Central memory CD4-positive, alpha-beta T cell (primary cell): Measurements from ENCODE around the gene SDSL.

Experiments used
- DNase-seq: peaks from one replicate; pipeline ENCODE4 v3.0.0; 2022

The SDSL gene

DNA sequence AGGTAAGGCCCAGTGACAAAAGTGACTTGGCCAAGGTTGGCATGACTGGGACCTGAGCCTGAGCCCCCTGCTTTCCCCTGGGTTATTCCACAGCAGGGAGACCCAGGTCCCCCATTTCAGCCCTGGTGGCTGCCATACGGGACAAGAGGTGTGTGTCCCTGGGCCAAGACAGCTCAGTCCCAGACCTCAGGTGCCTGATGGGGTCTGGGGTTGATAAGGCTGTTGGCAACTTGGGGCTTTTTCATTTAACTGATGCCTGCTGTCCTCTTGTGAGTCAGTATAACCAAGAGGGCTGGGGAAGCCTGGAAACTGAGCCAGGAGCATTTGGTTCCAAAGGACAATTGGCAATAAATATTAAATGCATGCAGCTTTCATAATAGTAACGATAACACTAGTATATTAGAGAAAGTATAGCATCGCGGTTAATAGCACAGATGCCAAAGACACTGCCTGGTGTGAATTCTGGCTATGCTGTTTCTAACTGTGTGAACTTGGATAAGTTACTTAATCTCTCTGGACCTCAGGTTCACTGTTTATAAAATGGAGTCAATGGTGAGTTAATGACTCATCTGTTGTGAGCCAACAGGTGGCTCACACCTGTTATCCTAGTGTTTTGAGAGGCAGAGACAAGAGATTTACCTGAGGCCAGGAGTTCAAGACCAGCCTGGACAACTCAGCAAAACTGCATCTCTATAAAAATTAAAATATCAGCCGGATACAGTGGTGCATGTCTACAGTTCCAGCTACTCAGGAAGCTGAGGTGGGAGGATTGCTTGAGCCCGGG is 898 bp downstream of the SDSL start:
- DNase-seq: no peak

DNA sequence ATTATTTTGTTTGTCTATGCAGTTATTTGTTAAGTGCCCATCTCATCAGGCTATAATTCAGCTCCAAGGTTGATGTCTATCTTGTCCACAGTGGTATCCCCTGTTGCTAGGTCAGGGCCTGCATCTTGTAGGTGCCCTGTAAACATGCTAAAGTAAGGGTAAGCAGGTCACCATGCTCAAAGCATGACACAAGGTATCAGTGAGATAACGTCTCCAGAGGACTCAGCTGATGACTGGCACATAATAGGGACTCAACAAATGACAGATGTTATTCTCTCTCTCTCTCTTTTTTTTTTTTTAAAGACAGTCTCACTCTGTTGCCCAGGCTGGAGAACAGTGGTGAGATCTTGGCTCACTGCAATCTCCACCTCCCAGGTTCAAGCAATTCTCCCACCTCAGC is 2.3 kb downstream of the SDSL start:
- DNase-seq: no peak

DNA sequence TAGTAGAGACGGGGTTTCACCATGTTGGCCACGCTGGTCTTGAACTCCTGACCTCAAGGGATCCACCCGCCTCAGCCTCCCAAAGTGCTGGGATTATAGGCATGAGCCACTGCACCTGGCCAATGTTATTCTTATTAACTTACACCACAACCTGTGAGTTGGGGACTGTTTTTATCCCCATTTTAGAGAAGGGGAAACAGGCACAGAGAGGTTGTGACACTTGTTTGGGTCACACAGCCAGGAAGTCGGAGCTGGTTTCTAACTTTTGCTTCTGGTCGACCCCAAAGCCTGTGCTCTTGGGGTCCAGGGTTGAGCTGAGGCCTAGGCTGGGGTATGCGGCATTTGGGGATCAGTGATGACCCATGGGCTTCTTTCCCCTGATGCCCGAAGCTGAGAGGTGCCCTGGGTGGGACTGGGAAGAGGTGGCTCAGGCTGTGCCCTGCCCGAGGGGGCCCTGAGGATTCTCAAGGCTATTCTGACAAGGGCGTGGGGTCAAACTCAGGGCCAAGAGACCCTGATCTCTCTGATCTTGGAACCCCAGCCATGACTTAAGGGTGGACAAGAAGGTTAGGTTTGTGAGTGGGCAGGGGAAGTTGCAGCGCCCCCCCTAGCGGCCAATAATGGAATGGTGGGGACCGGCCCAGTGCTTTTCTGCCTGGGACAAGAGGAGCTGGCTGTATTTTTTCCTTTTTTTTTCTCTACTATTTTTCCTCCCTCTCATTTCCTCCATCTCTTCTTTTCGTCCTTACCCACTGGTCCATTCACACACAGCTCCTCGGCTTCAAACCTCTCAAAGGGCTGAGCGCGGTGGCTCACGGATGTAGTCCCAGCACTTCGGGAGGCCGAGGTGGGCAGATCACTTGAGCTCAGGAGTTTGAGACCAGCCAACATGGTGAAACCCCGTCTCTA is 3.0 kb downstream of the SDSL start:
- peak; percentile 20 for DNase-seq

DNA sequence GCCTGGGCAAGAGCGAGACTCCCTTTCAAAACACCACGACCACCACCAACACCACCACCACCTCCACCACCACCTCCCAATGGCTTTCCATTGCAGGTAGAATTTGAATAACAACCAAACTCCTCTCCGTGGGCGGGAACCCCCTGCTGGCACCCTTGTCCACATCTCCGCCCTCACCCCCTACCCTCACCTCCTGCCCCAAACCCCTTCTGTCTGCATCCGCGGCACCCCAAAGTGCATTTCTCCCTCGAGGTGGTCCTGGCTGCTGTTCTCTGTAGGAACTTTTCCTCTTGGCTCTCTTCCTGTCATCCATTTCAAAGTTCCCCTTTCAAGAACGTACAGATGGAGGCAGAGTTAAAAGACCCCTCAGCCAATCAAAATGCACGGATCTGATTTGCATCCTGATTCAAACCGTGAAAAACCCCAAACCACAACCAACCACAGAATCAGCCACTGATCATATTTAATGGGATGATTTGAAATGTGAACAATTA is 3.8 kb downstream of the SDSL start:
- DNase-seq: no peak

DNA sequence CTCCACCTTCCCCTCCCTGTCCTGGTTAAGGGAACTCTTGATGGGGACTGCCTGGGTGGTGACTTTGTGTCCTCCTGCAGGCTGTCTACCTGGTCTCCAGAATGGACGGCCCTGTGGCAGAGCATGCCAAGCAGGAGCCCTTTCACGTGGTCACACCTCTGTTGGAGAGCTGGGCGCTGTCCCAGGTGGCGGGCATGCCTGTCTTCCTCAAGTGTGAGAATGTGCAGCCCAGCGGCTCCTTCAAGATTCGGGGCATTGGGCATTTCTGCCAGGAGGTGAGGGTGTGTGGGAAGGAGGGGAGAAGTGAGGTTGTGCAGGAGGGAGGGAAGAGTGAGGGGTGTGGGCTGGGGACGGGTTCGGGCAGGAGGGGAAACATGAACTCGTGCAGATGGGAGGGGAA is 5.7 kb downstream of the SDSL start:
- DNase-seq: no peak

DNA sequence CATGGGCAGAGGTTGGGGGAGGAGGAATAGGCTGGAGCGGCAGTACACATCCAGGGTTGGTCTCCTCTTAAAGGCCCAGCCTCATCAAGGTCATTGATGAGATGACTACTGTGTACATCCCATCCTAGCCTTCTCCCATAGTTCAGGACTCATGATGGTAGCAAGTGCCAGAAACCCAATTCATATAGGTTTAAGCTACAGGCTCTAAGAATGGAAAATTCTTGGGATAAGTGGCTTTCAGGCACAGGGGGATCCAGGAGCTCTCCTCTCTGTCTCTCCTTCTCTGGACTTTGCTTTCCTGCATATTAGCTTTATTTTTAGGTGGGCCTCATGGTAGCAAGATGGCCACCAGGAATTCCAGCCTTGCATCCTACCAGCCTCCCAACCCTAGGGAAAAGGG is 6.3 kb downstream of the SDSL start:
- no peak for DNase-seq

DNA sequence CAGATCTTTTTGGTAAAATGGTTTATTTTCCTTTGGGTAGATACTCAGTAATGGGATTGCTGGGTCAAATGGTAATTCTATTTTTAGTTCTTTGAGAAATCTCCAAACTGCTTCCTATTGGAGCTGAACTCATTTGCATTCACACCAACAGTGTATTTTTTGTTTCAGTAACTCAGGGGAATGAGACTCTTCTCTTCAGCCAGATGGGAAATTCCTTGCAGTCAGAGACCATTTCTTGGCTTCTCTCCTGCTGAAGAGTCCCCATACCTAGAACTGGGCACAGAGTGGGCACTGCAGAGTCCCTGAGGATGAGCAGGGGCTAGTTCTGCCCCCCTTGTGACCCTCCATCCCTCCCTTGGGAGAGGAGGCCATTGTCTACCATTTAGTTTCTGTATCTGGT is 10.8 kb downstream of the SDSL start:
- no peak for DNase-seq

DNA sequence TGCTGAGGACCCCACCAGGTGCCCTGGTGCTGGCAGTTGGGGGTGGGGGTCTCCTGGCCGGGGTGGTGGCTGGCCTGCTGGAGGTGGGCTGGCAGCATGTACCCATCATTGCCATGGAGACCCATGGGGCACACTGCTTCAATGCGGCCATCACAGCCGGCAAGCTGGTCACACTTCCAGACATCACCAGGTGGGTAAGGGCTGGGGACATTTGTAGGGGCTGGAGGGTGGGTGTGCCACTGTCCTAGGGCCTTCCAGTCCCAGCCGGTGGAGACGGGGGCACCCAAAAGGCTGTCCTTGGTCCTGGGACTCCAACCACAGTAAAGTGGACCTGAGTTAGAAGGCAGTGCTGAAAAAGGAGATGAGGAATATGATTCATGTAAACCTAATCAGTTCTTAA is 13.2 kb downstream of the SDSL start:
- no peak for DNase-seq

DNA sequence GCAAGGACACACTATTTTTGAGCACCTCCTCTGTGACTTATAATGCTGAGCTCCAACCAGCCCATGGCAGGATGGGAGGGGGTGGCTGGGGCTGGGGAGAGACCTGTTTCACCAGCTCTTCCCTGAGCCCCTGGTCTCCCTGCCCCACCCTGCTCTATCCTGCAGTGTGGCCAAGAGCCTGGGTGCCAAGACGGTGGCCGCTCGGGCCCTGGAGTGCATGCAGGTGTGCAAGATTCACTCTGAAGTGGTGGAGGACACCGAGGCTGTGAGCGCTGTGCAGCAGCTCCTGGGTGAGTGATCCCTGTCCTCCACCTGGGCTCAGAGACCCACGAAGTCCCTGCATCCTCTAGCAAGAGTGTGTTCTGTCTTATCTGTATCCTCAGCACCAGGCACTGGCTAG is 14.4 kb downstream of the SDSL start:
- DNase-seq: no peak

DNA sequence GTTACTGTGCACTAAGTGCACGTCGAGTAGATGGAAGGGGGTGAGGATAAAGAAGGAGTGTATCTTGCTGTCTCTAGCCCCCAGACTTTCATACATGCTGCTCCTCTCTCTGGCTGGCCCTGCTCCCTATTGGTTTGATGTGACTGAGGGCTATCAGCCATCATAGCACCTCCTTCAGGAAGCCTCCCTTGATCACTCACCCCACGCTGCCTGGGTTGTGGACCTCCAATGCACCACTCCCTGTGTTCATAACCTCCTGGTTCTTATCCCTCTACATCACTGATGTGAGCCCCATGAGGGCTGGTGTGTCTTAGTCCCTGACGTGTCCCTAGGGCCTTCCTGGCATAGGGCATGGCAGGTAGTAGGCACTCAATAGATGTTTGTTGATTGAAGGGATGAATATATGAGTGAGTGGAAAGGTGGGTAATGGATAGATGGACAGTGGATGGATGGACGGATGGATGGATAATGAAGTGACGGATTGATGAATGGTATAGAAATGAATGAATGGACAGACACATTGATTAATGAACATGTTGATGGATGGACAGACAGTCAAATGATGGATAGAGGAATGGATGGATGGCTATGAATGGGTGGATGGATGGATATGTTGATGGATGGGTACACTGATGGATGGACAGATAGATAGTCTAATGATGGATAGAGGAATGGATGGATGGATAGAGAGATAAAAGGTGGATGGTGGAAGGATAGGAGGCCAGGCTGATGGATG is 15.0 kb downstream of the SDSL start:
- DNase-seq: no peak

DNA sequence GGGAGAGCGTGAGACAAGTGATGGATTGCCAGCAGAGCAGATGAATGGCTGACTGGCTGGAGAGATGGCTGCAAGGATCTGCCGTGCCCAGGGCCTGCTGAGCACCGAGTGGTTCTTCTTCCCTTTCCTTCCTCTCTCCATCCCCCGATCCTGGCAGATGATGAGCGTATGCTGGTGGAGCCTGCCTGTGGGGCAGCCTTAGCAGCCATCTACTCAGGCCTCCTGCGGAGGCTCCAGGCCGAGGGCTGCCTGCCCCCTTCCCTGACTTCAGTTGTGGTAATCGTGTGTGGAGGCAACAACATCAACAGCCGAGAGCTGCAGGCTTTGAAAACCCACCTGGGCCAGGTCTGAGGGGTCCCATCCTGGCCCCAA is 15.5 kb downstream of the SDSL start:
- DNase-seq: no peak

DNA sequence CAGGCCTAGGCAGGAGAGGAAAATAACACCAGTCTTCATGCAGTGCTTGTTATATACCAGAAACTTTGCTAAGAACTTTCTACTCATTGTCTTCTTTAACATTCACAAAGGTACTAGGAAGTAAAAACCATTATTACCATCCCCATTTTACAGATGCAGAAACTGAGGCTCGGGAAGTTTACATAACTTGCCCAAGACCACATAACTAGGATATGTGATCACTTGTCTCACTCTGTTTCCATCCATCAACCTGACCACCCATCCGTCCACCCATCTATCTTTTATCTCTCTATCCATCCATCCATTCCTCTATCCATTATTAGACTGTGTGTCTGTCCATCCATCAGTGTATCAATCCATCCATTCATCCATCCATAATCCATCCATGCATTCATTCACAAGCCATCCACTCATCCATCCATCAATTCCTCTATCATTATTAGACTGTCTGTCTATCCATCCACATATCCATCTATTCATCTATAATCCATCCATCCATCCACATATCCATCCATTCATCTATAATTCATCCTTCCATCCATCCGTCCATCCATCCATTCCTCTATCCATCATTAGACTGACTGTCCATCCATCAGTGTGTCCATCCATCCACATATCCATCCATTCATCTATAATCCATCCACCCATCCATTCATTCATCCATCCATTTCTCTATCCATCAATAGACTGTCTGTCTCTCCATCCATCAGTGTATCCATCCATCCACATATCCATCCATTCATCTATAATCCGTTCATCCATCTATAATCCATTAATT is 16.5 kb downstream of the SDSL start:
- DNase-seq: no peak

DNA sequence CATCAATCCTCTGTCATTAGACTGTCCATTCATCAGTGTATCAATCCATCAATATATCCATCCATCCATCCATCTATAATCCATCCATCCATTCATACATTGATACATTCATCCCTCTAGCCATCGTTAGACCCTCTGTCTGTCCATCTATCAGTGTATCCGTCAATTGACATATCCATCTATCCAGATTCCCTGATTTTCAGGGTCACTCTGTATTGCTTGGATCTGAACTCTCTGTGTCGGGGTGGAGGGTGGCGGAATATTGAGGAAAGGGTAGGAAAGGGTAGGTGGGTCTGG is 17.1 kb downstream of the SDSL start:
- no peak for DNase-seq

DNA sequence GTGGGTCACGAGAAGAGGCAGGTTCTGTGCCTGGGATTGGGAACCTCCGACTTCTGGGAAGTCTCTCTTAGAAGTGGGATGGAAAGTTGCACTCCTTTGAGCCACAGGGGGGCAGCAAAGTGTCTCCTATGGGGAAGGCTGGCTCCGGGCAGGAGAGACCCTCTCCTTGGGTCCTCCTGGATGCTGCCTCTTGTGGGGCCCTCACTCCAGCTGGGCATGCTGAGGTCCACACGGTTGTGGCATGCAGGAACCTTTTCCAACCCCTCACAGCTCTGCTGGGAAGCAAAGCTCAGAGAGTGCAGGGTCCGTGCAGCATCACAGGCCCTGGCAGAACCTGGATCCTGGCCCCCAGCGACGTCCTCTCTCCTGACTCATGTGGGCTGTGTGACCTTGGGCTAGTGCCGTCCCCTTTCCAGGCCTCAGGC is 17.4 kb downstream of the SDSL start:
- no peak for DNase-seq

DNA sequence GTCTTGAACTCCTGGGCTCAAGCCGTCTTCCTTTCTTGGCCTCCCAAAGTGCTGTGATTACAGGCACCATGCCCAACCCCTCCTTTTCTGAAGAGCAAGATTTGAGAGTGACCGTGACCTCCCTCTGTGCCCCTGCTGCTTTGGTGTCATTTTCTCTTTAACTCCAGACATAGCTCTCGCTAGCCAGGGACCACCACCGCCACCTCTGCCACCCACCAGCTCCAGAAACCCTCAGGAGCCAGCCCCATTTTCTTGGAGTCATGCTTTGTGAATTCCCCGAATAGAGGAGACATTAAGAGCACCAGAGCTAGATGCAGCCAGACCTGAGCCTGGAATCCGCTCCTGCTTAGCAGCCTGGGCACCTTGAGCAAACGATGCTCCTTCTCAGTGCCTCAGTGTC is 18.2 kb downstream of the SDSL start:
- no peak for DNase-seq

DNA sequence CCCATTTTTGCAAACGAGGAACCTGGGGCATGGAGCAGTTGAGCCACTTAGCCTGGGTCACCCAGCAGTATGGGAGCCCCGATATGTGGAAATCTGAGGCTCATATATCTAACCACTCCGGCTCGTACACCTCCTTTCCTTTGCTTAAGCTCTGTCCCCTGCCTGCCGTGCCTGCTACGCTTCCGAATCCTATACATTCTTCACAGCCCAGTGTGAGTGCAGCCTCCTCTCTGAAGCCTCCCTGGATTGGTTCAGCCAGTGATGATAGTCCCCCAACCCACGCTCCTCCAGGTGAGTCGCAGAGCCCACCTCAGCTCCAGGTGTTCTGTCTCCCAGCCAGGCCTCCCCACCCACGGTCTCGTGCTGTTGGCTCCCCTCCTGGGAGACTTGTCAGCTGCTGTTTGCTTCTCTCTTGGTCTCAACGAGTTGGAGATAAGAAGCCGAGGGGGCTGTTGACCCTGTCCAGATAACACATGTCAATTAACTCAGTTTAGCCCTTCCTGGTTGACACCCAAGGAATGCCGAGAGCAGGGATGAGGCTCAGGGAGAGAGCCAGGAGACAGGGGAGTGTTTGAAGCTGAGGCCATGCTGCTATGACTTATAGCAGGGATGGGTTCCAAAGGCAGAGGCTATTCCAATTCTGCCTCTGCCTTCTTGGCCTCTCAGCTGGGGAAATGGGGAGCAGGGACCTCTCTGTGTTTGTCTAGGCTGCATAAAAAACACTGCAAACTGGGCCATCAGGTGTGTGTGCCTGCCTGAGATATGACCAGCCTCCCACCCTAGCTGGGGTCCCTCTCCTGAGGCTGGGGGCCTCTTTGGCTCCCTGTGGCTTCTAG is 19.0 kb downstream of the SDSL start:
- no peak for DNase-seq

DNA sequence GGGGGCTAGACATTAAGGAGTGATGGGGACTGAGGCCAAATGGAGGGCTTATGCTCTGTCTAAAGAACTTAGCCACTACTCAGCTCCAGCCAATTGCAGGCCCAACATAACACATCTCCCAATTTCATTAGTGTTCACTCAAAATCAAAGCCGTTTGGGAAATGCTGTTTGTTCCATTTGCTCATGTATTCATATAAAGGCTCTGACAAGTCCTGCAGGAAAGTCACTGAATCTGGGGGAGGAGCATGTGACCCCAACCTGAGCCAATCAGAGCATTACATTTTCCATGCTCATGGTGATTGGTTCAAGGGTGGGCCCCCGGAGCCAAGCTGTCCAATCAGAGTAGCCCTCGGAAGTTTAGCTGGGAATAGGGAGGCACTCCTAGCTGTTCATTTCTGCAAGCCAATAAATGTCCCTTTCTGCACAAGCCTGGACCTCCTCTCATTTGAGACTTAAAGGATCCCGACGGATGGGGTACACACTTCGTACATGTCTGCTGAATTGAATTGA is 20.9 kb downstream of the SDSL start:
- no peak for DNase-seq

DNA sequence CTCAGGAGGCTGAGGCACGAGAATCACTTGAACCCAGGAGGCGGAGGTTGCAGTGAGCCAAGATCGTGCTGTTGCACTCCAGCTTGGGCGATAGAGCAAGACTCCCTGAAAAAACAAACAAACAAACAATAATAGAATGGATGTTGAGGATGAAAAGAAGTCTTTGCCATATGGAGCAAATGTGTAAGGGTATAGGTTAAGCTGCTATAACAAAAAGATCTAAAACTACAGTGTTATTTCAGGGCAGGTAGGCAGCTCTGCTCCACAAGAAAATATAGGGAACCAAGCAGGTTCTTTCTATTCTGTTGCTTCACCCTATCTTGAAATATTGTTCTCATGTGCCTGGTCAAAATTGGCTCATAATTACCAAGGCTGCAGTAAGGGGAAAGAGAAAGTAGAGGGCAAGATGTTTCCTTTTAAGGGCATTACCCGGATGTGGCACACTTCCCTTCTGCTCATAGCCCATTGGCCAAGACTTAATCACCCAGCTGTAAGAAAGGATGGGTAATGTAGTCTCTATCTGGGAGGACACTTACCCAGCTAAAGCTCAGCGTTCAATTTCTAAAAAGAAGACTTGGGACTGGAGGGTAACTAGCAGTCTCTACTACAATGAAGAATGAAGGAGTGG is 23.5 kb downstream of the SDSL start:
- DNase-seq: no peak

DNA sequence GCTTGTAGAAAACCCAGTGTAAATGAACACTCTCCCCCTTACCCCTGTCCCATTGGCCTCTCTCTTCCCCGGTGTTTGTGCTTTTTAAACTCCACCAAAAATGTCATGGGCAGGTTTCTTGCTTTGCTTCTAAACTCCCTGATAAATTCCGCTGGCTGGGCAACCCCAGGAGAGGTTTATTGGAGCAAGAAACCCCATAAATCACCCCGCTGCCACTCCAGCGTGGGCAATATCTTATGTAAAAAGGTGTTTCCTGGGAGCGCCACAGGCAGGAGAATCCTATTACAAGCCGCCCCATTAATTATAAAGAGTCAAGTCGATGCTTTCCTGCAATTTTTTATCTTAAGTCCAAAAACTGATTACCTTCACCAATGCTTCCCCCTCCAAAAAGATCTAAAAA is 26.7 kb downstream of the SDSL start:
- no peak for DNase-seq

DNA sequence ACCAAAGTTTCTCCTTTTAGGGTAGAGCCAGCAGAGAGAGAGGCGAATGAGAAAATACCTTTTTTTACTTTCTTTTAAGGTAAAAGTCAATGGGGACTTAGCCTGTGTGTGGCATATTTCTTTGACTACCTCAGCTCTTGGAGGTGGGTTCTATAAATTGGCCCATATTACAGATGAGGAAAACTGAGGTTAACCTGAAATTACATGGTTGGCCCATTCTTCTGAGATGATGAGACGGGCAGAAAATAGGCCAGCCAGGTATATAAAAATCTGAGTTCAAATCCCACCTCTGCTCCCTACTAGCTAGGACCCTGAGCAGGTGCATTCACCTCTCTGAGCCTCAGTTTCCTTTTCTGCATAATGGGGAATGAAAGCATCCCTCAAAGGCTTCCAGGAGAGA is 27.1 kb downstream of the SDSL start:
- no peak for DNase-seq

DNA sequence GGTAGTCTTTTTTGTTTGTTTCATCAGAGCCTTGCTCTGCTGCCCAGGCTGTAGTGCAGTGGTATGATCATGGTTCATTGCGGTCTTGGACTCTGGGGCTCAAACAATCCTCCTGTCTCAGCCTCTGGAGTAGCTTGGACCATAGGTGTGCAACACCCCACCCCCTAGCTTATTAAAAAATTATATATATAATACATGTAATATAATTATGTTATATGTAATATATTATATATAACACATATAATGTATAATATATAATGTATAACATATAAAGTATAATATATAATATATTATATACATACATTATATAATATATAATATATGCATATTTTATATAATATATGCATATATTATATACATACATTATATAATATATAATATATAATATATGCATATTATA is 27.7 kb downstream of the SDSL start:
- no peak for DNase-seq
